Natural killer cell (primary cell): Measurements from ENCODE around the gene TMEM14A. TPM values are rescaled to one million over a fixed set of nuclear protein-coding genes. Genes with fewer than 3 reads are reported as not detected.

Experiments
- ATAC-seq, 3 donors: fragments of 150-1000 bp in 2 of 3; fragments of 200-7000 bp in 1 of 3; cut with Tn5 transposase; 1 replicate in 1 of 3; 2 replicates in 2 of 3; pipeline ENCODE4 v1.10.0; 2021; ENCODE audit warnings: mild to moderate bottlenecking in 2 of 3, moderate library complexity in 2 of 3
- DNase-seq, 2 donors: peaks; one replicate each; pipeline versions ENCODE4 v3.0.0 to v3.0.0-alpha.2; 2013 to 2021; ENCODE audit warnings: mixed read lengths in 1 of 2
- H3K27ac ChIP-seq: one replicate; pipeline ENCODE4 v1.5.1; 2013; ENCODE audit warnings: mild to moderate bottlenecking, low read length
- H3K27me3 ChIP-seq: one replicate; pipeline ENCODE4 v1.6.1; 2013; ENCODE audit warnings: low read length; ENCODE audit not compliant: control insufficient read depth, insufficient read depth
- H3K36me3 ChIP-seq: one replicate; pipeline ENCODE4 v1.6.1; 2013; ENCODE audit warnings: low read length; ENCODE audit not compliant: control insufficient read depth, insufficient read depth
- H3K4me1 ChIP-seq: one replicate; pipeline ENCODE4 v1.6.1; 2013; ENCODE audit warnings: low read length; ENCODE audit not compliant: control insufficient read depth, insufficient read depth
- H3K4me3 ChIP-seq: one replicate; pipeline ENCODE4 v1.5.1; 2013; ENCODE audit warnings: low read length
- H3K9me3 ChIP-seq: one replicate; pipeline ENCODE4 v1.6.1; 2013; ENCODE audit warnings: low read length; ENCODE audit not compliant: control insufficient read depth, insufficient read depth
- H3K27ac Mint-ChIP-seq, 2 donors: one replicate each; pipeline ENCODE4 v1.8.0; 2022; ENCODE audit warnings: mild to moderate bottlenecking in 2 of 2, mixed read lengths in 2 of 2, moderate library complexity in 1 of 2
- H3K27me3 Mint-ChIP-seq, 2 donors: one replicate each; pipeline ENCODE4 v1.8.0; 2022; ENCODE audit warnings: low read depth in 2 of 2, mixed read lengths in 2 of 2
- H3K36me3 Mint-ChIP-seq: one replicate; pipeline ENCODE4 v1.8.0; 2022; ENCODE audit warnings: mixed read lengths
- H3K4me1 Mint-ChIP-seq, 2 donors: one replicate each; pipeline ENCODE4 v1.8.0; 2022; ENCODE audit warnings: mixed read lengths in 2 of 2
- H3K4me3 Mint-ChIP-seq: one replicate; pipeline ENCODE4 v1.8.0; 2022; ENCODE audit warnings: mild to moderate bottlenecking, moderate library complexity, mixed read lengths
- H3K9me3 Mint-ChIP-seq, 2 donors: one replicate each; pipeline ENCODE4 v1.8.0; 2022; ENCODE audit warnings: mixed read lengths in 2 of 2
- WGBS: methylation state at CpG from one replicate; pipeline ENCODE4 v1.1.7; 2013; ENCODE audit warnings: missing lambda C conversion rate; ENCODE audit not compliant: insufficient coverage; 5-methylcytosine and 5-hydroxymethylcytosine counted together
- intact Hi-C: fragments of 100-400 bp; cut with micrococcal nuclease; formaldehyde crosslinking; loops from one replicate; pipeline ENCODE4 v1.14.2; 2022
- total RNA-seq, 4 donors: library from RNA; stranded (reverse); fragments of 120-200 nt in 1 of 4; gene quantifications; one replicate each; pipeline versions ENCODE4 v1.2.3 to v1.2.4, GENCODE V29; 2013 to 2022
- TF ChIP-seq, protein P1 (sequence below): fragments of 200-600 bp; IDR thresholded peaks from one replicate; pipeline ENCODE4 v1.8.0; 2022; ENCODE audit warnings: antibody characterized with exemption

The TMEM14A gene
- total RNA-seq, 3 donors from 2014 or later (not counting 1 experiment from before 2014, with no cell fraction given): 4.8 to 5.6 (median 5.3) TPM

DNA sequence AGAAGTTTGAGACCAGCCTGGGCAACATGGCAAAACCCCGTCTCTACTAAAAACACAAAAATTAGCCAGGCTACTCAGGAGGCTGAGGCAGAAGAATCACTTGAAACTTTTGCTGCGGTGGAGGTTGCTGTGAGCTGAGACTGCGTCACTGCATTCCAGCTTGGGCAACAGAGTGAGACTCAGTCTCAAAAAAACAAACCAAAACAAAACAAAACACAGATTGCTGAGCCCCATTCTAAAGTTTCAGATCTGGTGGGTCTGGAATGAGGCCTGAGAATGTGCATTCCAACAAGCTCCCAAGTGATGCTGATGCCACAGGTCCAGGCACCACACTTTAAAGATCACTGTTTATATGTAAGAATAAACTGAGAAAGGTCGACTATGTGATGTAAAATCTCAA, 24.9 kb upstream of the TMEM14A start:
- Histone ChIP-seq H3K27me3 (peaks cover 2% of the 10 kb centered on the region), H3K9me3 (no peaks in the 10 kb centered on the region), H3K4me1 (no peaks in the 10 kb centered on the region), H3K4me3 (no peak overlapping the region), H3K27ac (no peak overlapping the region), H3K36me3 (no peaks in the 10 kb centered on the region)
- no peak for ATAC-seq
- TF ChIP-seq, protein P1, sequence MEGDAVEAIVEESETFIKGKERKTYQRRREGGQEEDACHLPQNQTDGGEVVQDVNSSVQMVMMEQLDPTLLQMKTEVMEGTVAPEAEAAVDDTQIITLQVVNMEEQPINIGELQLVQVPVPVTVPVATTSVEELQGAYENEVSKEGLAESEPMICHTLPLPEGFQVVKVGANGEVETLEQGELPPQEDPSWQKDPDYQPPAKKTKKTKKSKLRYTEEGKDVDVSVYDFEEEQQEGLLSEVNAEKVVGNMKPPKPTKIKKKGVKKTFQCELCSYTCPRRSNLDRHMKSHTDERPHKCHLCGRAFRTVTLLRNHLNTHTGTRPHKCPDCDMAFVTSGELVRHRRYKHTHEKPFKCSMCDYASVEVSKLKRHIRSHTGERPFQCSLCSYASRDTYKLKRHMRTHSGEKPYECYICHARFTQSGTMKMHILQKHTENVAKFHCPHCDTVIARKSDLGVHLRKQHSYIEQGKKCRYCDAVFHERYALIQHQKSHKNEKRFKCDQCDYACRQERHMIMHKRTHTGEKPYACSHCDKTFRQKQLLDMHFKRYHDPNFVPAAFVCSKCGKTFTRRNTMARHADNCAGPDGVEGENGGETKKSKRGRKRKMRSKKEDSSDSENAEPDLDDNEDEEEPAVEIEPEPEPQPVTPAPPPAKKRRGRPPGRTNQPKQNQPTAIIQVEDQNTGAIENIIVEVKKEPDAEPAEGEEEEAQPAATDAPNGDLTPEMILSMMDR: no peak
- Mint-ChIP-seq H3K36me3 (no peaks in the 10 kb centered on the region), H3K9me3 (no peaks in the 10 kb centered on the region), H3K27me3 (peaks cover 12 to 17% of the 10 kb centered on the region in 2 donors), H3K27ac (no peak overlapping the region), H3K4me3 (no peak overlapping the region), H3K4me1 (peaks cover 5% of the 10 kb centered on the region in 2 donors)
- 85% methylated on average over 4 of the region's 4 CpGs for WGBS
- intact Hi-C loops: no loop called here
- no peak for DNase-seq

DNA sequence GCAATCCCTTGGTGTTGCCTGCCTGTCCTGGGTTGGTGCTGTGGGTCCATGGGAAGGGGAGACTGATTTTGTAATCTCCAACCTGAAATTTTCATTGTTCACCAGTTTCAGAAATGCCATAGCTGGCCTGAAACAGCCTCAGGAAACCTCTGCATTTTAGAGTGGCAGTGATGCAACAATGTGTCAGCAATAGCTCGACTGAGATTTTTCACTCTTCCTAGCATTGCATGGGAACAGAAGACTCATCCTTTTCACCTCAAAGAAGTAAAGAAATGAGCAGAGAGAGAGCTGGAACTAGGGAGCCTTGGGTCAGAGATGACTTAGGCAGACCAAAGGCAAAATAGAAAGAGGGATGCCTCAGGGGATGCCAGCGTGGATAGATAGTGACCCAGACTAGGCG, 23.7 kb upstream of the TMEM14A start:
- H3K27ac Mint-ChIP-seq: no peak overlapping the region
- no peaks in the 10 kb centered on the region for H3K9me3 ChIP-seq
- peaks cover 9 to 14% of the 10 kb centered on the region in 2 donors for H3K27me3 Mint-ChIP-seq
- H3K9me3 Mint-ChIP-seq: no peaks in the 10 kb centered on the region
- H3K27ac ChIP-seq: no peak overlapping the region
- DNase-seq: no peak
- H3K36me3 Mint-ChIP-seq: no peaks in the 10 kb centered on the region
- intact Hi-C loops: no loop called here
- H3K4me3 Mint-ChIP-seq: no peak overlapping the region
- H3K36me3 ChIP-seq: no peaks in the 10 kb centered on the region
- peaks cover 5 to 6% of the 10 kb centered on the region in 2 donors for H3K4me1 Mint-ChIP-seq
- no peak for ATAC-seq
- TF ChIP-seq, protein P1: no peak
- H3K27me3 ChIP-seq: peaks cover 2% of the 10 kb centered on the region
- 86% methylated on average over 3 of the region's 3 CpGs for WGBS
- H3K4me3 ChIP-seq: no peak overlapping the region
- H3K4me1 ChIP-seq: no peaks in the 10 kb centered on the region

DNA sequence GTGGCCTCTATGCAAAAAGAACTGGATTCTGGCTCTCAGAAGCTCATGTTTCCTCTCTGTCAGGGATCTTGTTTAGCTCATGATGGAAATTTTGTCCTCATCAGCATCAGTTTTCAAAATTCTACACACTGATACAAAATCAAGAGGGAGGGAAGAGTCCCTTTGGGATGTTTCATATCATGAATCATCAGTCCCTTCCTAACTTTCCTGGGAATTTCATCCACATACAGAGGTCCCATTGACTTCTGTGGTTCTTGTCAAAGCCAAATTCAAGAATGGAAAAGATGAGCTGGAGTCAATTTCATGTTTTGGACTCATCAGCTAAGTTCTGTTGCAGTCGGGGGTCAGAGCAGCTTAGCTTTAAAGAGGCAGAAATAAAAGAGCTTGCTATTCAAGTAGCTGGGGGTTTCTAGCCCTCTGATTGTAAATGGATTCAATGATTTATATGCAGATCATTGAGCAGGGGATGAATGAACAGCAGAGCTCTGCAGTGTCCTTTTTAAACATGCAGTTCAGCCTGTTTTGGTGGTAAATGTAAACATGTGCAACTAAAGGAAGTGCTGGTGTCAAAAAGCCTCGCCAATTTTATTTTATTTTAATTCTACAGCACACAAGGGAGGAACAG, 21.3 kb upstream of the TMEM14A start:
- Histone ChIP-seq H3K27me3 (no peaks in the 10 kb centered on the region), H3K4me3 (no peak overlapping the region), H3K4me1 (no peaks in the 10 kb centered on the region), H3K36me3 (no peaks in the 10 kb centered on the region), H3K27ac (no peak overlapping the region), H3K9me3 (no peaks in the 10 kb centered on the region)
- intact Hi-C loops: no loop called here
- Mint-ChIP-seq H3K4me3 (no peak overlapping the region), H3K27ac (no peak overlapping the region), H3K27me3 (peaks cover 22 to 24% of the 10 kb centered on the region in 2 donors), H3K4me1 (peaks cover 5 to 6% of the 10 kb centered on the region in 2 donors), H3K36me3 (no peaks in the 10 kb centered on the region), H3K9me3 (no peaks in the 10 kb centered on the region)
- no peak for ATAC-seq
- 85% methylated on average over 1 of the region's 2 CpGs for WGBS
- TF ChIP-seq, protein P1: no peak
- no peak for DNase-seq

DNA sequence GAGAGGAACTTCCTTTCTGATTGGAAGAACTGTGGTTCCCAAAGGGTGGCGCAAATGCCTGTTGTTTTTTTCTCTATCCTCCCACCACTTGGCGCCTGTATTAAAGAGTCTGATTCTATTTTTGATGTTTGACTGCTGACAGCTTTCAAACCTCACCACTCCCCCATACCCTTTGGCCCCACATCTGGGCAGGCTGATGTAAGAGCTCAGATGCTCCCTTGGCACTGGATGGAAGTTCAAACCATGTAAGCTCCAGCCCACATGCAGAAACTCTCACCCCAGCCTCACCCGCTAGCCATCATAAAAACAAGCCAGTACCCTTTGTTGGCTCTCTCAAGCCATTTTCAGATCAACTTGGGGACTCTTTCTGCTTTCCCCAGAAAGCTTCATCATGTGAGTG, 20.0 kb upstream of the TMEM14A start:
- Histone ChIP-seq H3K4me1 (no peaks in the 10 kb centered on the region), H3K27ac (no peak overlapping the region), H3K27me3 (no peaks in the 10 kb centered on the region), H3K4me3 (no peak overlapping the region), H3K9me3 (no peaks in the 10 kb centered on the region), H3K36me3 (no peaks in the 10 kb centered on the region)
- TF ChIP-seq, protein P1: no peak
- intact Hi-C loops: no loop called here
- Mint-ChIP-seq H3K27me3 (peaks cover 22 to 24% of the 10 kb centered on the region in 2 donors), H3K9me3 (no peaks in the 10 kb centered on the region), H3K4me1 (peaks cover 5 to 6% of the 10 kb centered on the region in 2 donors), H3K36me3 (no peaks in the 10 kb centered on the region), H3K4me3 (no peak overlapping the region), H3K27ac (no peak overlapping the region)
- WGBS: 81% methylated on average over 3 of the region's 3 CpGs
- no peak for ATAC-seq
- DNase-seq: no peak
